K562 (cell line): ENCODE data around the gene ERVW-1. TPM values are rescaled to one million over a fixed set of nuclear protein-coding genes. Genes with fewer than 3 reads are reported as not detected.
A peak's percentile ranks its signal among the peaks of the same experiment; 100 is the strongest.

Experiments used
- ATF3 ChIP-seq, 2 experiments: fragments of 450-650 bp in 1 of 2; sonication (generic) in 1 of 2; formaldehyde crosslinking in 1 of 2; IDR thresholded peaks in 1 of 2; conservative IDR thresholded peaks in 1 of 2; 2 replicates each; pipeline versions ENCODE4 v1.6.1 to v1.8.1; 2016 to 2023; ENCODE audit warnings: mild to moderate bottlenecking in 2 of 2, moderate library complexity in 2 of 2, inconsistent platforms in 1 of 2, missing genetic modification reagents in 1 of 2
- CBFB ChIP-seq: sonication (generic); formaldehyde crosslinking; IDR thresholded peaks from 2 replicates; pipeline ENCODE4 v1.4.0; 2020; ENCODE audit warnings: mild to moderate bottlenecking, missing genetic modification reagents
- COPS2 ChIP-seq: fragments of 450-650 bp; conservative IDR thresholded peaks from 2 replicates; pipeline ENCODE4 v1.6.1; 2016; ENCODE audit warnings: mild to moderate bottlenecking, moderate library complexity
- KLF1 ChIP-seq: fragments of 450-650 bp; IDR thresholded peaks from 2 replicates; pipeline ENCODE4 v1.6.1; 2016; ENCODE audit warnings: missing genetic modification characterization, missing compliant biosample characterization
- L3MBTL2 ChIP-seq: fragments of 450-650 bp; IDR thresholded peaks from 2 replicates; pipeline ENCODE4 v1.6.1; 2016; ENCODE audit warnings: mild to moderate bottlenecking, moderate library complexity
- MAZ ChIP-seq, 2 experiments: fragments of 450-650 bp in 1 of 2; sonication (generic) in 1 of 2; formaldehyde crosslinking; IDR thresholded peaks in 1 of 2; conservative IDR thresholded peaks in 1 of 2; 2 replicates each; pipeline versions ENCODE4 v1.4.0 to v1.5.0; 2020; ENCODE audit warnings: mild to moderate bottlenecking in 1 of 2, missing genetic modification reagents in 1 of 2
- MTA1 ChIP-seq: fragments of 450-650 bp; IDR thresholded peaks from 2 replicates; pipeline ENCODE4 v1.6.1; 2017; ENCODE audit warnings: borderline replicate concordance
- POLR2H ChIP-seq: IDR thresholded peaks from 2 replicates; pipeline ENCODE4 v1.6.1; 2016; ENCODE audit warnings: missing genetic modification characterization, low read depth, mild to moderate bottlenecking, control low read depth, missing compliant biosample characterization, moderate library complexity
- SMARCA5 ChIP-seq: fragments of 450-650 bp; IDR thresholded peaks from 2 replicates; pipeline ENCODE4 v1.6.1; 2016
- USF2 ChIP-seq: sonication (generic); formaldehyde crosslinking; IDR thresholded peaks from 2 replicates; pipeline ENCODE4 v1.5.0; 2020; ENCODE audit warnings: missing genetic modification reagents
- ZBTB26 ChIP-seq: fragments of 450-650 bp; formaldehyde crosslinking; IDR thresholded peaks from 2 replicates; pipeline ENCODE4 v1.4.0; 2022; ENCODE audit warnings: missing genetic modification characterization
- ZC3H11A ChIP-seq: IDR thresholded peaks from 2 replicates; pipeline ENCODE4 v1.6.1; 2012; ENCODE audit warnings: low read depth, low read length, improper control_type of control experiment
- ZNF518B ChIP-seq: fragments of 250-450 bp; sonication (Bioruptor Pico); IDR thresholded peaks from 2 replicates; pipeline ENCODE4 v1.5.0; 2021; ENCODE audit warnings: mild to moderate bottlenecking, moderate library complexity
- ZNF592 ChIP-seq: fragments of 450-650 bp; IDR thresholded peaks from 2 replicates; pipeline ENCODE4 v1.6.1; 2017; ENCODE audit warnings: antibody characterized with exemption, mild to moderate bottlenecking
- ZNF655 ChIP-seq: fragments of 250-450 bp; sonication (Bioruptor Pico); IDR thresholded peaks from 2 replicates; pipeline ENCODE4 v1.5.0; 2021
- polyA plus RNA-seq, 8 experiments: library from polyadenylated mRNA; depleted of rRNA in 4 of 8; stranded (reverse) in 5 of 8; unstranded in 3 of 8; fragments of >200 nt; fragmentation: Nextera tagmentation in 2 of 8; fragmentation: Illumina TruSeq in 1 of 8; extraction: Ambion mirVana in 2 of 8; extraction: Trizol in 1 of 8; gene quantifications; 2 replicates each; pipeline versions ENCODE4 v1.2.1 to v1.2.3, GENCODE V29; 2011 to 2014; ENCODE audit warnings: inconsistent platforms in 1 of 8, missing spikeins in 1 of 8
- total RNA-seq, 7 experiments: library from RNA; depleted of rRNA in 6 of 7; stranded (reverse); fragments of >200 nt in 6 of 7; fragmentation: Illumina TruSeq in 2 of 7; extraction: Trizol in 2 of 7; gene quantifications; 2 replicates each; pipeline versions ENCODE4 v1.2.1 to v1.2.3, GENCODE V29; 2011 to 2021; ENCODE audit warnings: low replicate concordance in 1 of 7

ERVW-1 gene
- total and polyA plus RNA-seq, 9 of the 15 experiments (the other 6 are each of a cell fraction or from before 2014, with no cell fraction given), result not detected

GRCh38 chr7:92423710-92424131, 54.0 kb downstream of the ERVW-1 start (continued):
- no peak for TF ChIP-seq ZNF518B (CRISPR knock-in tag)
- no peak for TF ChIP-seq POLR2H (tag)
- TF ChIP-seq ZNF655 (CRISPR knock-in tag), result no peak
- no peak for TF ChIP-seq L3MBTL2
- TF ChIP-seq CBFB, result no peak
- TF ChIP-seq USF2 (CRISPR knock-in tag), result no peak
- no peak for TF ChIP-seq ATF3 (IDR thresholded peaks at IDR 0.05)
- TF ChIP-seq ATF3 (CRISPR knock-in tag; conservative IDR thresholded peaks at IDR 0.05), result no peak
- no peak for TF ChIP-seq COPS2
- TF ChIP-seq MAZ (CRISPR knock-in tag; conservative IDR thresholded peaks at IDR 0.05 in 1 of 2, IDR thresholded peaks at IDR 0.05 in 1 of 2), result 0 out of 4 replicates have a peak, but pooled peaks of 1 of the 2 experiments have one; percentile 1
- no peak for TF ChIP-seq ZNF592
- peak; percentile 93 for TF ChIP-seq SMARCA5
- TF ChIP-seq ZBTB26 (CRISPR knock-in tag), result peak; percentile 97
- TF ChIP-seq KLF1 (tag), result no peak
- TF ChIP-seq MTA1, result peak; percentile 46; the same call in 1 of the 2 replicates
- TF ChIP-seq ZC3H11A, result no peak
